Esophagus muscularis mucosa (tissue), 4 donors: ENCODE measurements around the gene GLT6D1.

Experiments
- CTCF ChIP-seq, 3 experiments: fragments of 200-600 bp in 2 of 3; fragments of 450-650 bp in 1 of 3; sonication (generic) in 2 of 3; IDR thresholded peaks; one replicate each; pipeline ENCODE4 v1.5.1; 2017 to 2019; ENCODE audit warnings: antibody characterized with exemption in 3 of 3, mild to moderate bottlenecking in 2 of 3, moderate library complexity in 1 of 3
- EP300 ChIP-seq: sonication (generic); formaldehyde crosslinking; IDR thresholded peaks from one replicate; pipeline ENCODE4 v1.6.1; 2017; ENCODE audit warnings: antibody characterized with exemption
- POLR2AphosphoS5 ChIP-seq, 2 donors: sonication (generic); formaldehyde crosslinking; IDR thresholded peaks; one replicate each; pipeline ENCODE4 v1.6.1; 2017; ENCODE audit warnings: antibody characterized with exemption in 2 of 2

GRCh38 chr9:135611142-135611874 lies 28.0 kb downstream of the GLT6D1 start:
- no peak for TF ChIP-seq CTCF (IDR thresholded peaks at IDR 0.05)
- no peak for TF ChIP-seq POLR2AphosphoS5 (IDR thresholded peaks at IDR 0.05)
- TF ChIP-seq EP300 = no peak
